HG03439 (cell line): ENCODE measurements around the gene SEMA7A.
"Not testable (repeated sequence)": the region's sequence is repeated elsewhere in the genome, so short reads cannot be mapped to it uniquely, and the experiment has no call there.

Experiments used
- ATAC-seq: cut with Tn5 transposase; IDR thresholded peaks from one replicate; pipeline ENCODE4 v1.9.1; 2021; ENCODE audit warnings: mild to moderate bottlenecking, moderate library complexity; ENCODE audit not compliant: unreplicated experiment

SEMA7A gene

GRCh38 chr15:74400915-74401757 is 32.6 kb downstream of the SEMA7A start:
- ATAC-seq, result no peak

- no peak for ATAC-seq
Observed at GRCh38 chr15:74400313-74400860, 33.4 kb downstream of the SEMA7A start.

- ATAC-seq, result no peak
Observed at GRCh38 chr15:74399511-74400312, 34.0 kb downstream of the SEMA7A start.

- no peak for ATAC-seq
Observed at GRCh38 chr15:74399100-74399499, 34.7 kb downstream of the SEMA7A start.

GRCh38 chr15:74398183-74398582 is 35.6 kb downstream of the SEMA7A start:
- no peak for ATAC-seq

- no peak for ATAC-seq
Observed at GRCh38 chr15:74397239-74398068, 36.3 kb downstream of the SEMA7A start.

- no peak for ATAC-seq
Observed at GRCh38 chr15:74396445-74397238, 37.1 kb downstream of the SEMA7A start.

- ATAC-seq, result no peak
Observed at GRCh38 chr15:74396146-74396438, 37.7 kb downstream of the SEMA7A start.

- no peak for ATAC-seq
Observed at GRCh38 chr15:74395319-74396145, 38.2 kb downstream of the SEMA7A start.

- ATAC-seq, result no peak
Observed at GRCh38 chr15:74394090-74394846, 39.5 kb downstream of the SEMA7A start.

GRCh38 chr15:74393423-74393822 is 40.3 kb downstream of the SEMA7A start:
- no peak for ATAC-seq

GRCh38 chr15:74392902-74393301 is 40.9 kb downstream of the SEMA7A start:
- no peak for ATAC-seq

GRCh38 chr15:74392451-74392830 is 41.3 kb downstream of the SEMA7A start:
- ATAC-seq, result no peak

GRCh38 chr15:74391582-74392450 is 41.9 kb downstream of the SEMA7A start:
- no peak for ATAC-seq

GRCh38 chr15:74390647-74391288 is 43.0 kb downstream of the SEMA7A start:
- ATAC-seq, result no peak

GRCh38 chr15:74390049-74390646 is 43.6 kb downstream of the SEMA7A start:
- ATAC-seq, result not testable (repeated sequence)
